HepG2 (cell line): Measurements from ENCODE around the gene UGGT1.

ENCODE experiments used
- SIN3B ChIP-seq: fragments of 150-350 bp; IDR thresholded peaks from 2 replicates; pipeline ENCODE4 v1.6.1; 2014; ENCODE audit warnings: low read length
- THRA ChIP-seq: sonication (generic); formaldehyde crosslinking; IDR thresholded peaks from 2 replicates; pipeline ENCODE4 v1.4.0; 2020; ENCODE audit warnings: missing genetic modification reagents, borderline replicate concordance
- ZNF816 ChIP-seq: sonication (generic); formaldehyde crosslinking; IDR thresholded peaks from 2 replicates; pipeline ENCODE4 v1.8.0; 2022; ENCODE audit warnings: missing genetic modification reagents, mild to moderate bottlenecking, borderline replicate concordance

GRCh38 chr2:128179461-128179755 is 88.4 kb downstream of the UGGT1 start:
- no peak for TF ChIP-seq SIN3B
- no peak for TF ChIP-seq THRA (CRISPR knock-in tag)
- TF ChIP-seq ZNF816 (CRISPR knock-in tag) = no peak
